ENCODE results near the gene KRTAP22-1.

KRTAP22-1 gene

DNA sequence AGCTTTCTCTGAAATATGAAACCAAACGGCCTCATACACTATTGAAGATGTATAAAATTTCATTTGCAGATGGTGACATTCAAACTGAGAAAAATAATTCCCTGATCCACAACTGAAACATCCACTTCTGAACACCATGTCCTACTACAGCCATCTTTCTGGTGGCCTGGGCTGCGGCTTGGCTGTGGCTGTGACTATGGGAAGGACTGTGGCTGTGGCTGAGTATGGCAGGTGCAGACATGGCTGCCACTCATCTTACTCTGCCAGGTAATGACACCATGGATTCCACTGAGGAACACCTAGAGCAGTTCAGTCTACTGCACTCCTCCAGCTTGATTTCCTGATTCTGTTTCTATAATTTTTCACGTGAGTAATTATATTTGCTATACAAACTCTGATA lies 19.6 kb downstream of the KRTAP22-1 start, which contains the start of gene KRTAP20-4:
KRTAP20-4 (plus strand) TSS at position 106 of the 400 bp plus-strand sequence.
- TF ChIP-seq CTCF (conservative IDR thresholded peaks at IDR 0.05; ENCODE audit: low read depth, low read length): no peak
- no peak for DNase-seq (ENCODE audit: low read depth)

GRCh38 chr21:30623362-30623761 lies 22.5 kb downstream of the KRTAP22-1 start:
- DNase-seq (ENCODE audit: low read depth): no peak
- H3K4me3 ChIP-seq (ENCODE audit: low read depth, low read length): no peak overlapping the region
- TF ChIP-seq CTCF (conservative IDR thresholded peaks at IDR 0.05; ENCODE audit: low read depth, low read length): no peak

More for the DNA sequence above, 19.6 kb downstream of the KRTAP22-1 start, which contains the start of gene KRTAP20-4:
- H3K4me3 ChIP-seq (ENCODE audit: low read depth, low read length): no peak within 1 kb of the TSS

- no peak for TF ChIP-seq CTCF (conservative IDR thresholded peaks at IDR 0.05; ENCODE audit: low read depth, low read length)
- no peak overlapping the region for H3K4me3 ChIP-seq (ENCODE audit: low read depth, low read length)
- no peak for DNase-seq (ENCODE audit: low read depth)
Observed at GRCh38 chr21:30625449-30626165, 24.7 kb downstream of the KRTAP22-1 start.

DNA sequence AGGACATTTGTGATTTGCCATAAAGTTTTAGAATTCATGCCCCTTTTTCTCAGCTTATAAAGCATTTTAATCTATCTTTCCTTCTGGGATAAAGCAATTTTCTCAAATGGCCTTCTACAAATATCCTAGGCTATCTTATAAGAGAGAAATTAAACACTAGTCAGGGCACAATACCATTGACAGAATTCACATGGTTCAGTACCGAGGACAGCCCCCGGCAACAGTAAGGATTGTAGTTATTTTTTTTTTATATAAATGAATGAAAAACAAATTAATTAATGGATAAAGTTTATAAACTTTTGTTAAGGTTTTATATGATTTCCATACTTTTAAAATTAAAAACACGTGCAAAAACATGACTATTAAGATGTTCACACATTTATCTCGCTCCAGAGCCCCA lies 27.2 kb downstream of the KRTAP22-1 start:
- no peak overlapping the region for H3K4me3 ChIP-seq (ENCODE audit: low read depth, low read length)
- DNase-seq (ENCODE audit: low read depth): no peak
- no peak for TF ChIP-seq CTCF (conservative IDR thresholded peaks at IDR 0.05; ENCODE audit: low read depth, low read length)

DNA sequence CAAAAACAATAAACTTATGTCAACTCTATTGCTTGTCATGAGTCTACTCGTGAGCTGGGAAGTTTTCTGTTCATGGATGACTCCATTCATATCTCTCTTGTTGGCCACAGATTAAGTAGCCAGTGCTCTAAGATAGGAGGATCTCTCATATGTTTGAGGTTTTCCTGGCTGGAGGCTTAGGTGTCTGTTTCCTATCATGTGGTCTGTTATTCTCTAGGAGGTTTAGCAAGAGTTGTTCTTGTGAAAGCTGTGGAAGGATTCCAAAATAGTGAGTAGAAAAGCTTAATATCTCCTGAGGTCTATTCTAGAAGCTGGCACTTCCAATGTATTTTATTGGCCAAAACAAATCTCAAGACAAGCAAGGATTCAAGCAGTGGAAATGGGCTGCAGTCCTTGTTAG lies 28.3 kb downstream of the KRTAP22-1 start:
- no peak for TF ChIP-seq CTCF (conservative IDR thresholded peaks at IDR 0.05; ENCODE audit: low read depth, low read length)
- no peak overlapping the region for H3K4me3 ChIP-seq (ENCODE audit: low read depth, low read length)
- peak; percentile 46 for DNase-seq (ENCODE audit: low read depth)

GRCh38 chr21:30634906-30635305 lies 34.0 kb downstream of the KRTAP22-1 start, which contains the start of gene KRTAP20-2:
TSS of gene KRTAP20-2 (plus strand) at chr21:30635206. CDS start at chr21:30635264, 58 bp downstream.
- H3K4me3 ChIP-seq (ENCODE audit: low read depth, low read length): no peak within 1 kb of the TSS

More at GRCh38 chr21:30634906-30635305, 34.0 kb downstream of the KRTAP22-1 start, which contains the start of gene KRTAP20-2:
- TF ChIP-seq CTCF (conservative IDR thresholded peaks at IDR 0.05; ENCODE audit: low read depth, low read length): no peak
- no peak for DNase-seq (ENCODE audit: low read depth)
